HUDEP-2 (cell line): ENCODE results near the gene MATCAP1.

Experiments used
- DNase-seq, 76 experiments: peaks; one replicate each; lab custom pipeline; 2025; ENCODE audit not compliant: unreplicated experiment in 76 of 76; lab: John Stamatoyannopoulos, UW

The MATCAP1 gene

GRCh38 chr16:67183627-67184452 is at the start of gene MATCAP1:
TSS of gene MATCAP1 (minus strand) at chr16:67183963. CDS start at chr16:67180610, 3,353 bp downstream.
- DNase-seq, result peak in 75 of 76 experiments; percentile 62 to 97 (median 92)

DNA sequence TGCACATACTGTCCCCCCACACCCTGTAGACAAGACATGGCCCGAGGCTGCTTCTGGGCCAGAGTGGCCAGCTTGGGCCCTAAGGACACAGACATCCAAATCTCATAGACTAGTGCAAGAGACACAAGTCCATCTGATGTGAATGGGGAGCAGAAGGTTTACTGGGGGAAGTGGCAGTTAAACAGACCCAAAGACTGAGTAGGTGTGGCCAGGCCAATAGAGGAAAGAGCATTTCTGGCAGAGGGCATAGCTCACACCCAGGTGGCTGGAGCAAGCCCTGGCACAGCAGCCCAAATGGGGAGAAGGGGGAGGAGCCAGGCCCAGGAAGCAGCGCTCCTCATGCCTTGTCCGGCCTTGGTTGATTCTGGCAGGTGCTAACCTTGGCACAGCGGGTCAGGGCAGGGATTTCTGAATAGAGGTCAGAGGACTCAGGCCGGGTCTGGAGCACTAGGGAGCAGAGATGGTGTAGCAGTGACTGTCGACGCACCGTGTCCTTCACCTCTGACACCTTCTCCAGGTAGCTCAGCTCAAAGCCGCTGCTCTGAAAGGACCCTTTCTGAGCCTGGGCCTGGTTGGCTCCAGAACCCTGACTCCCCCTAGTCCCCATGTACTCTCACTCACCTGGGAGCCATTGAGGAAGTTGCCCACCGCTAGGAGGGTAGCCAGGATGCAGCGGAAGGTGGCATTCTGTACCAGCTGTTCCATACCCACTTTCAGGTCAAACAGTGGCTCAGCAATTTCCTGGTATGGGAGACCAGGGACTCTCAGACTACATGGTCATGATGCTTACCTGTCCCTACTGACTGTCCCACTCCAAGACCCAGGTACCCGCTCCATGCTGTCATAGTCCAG is 47.3 kb upstream of the MATCAP1 start:
- no peak for DNase-seq

- no peak for DNase-seq
Observed at GRCh38 chr16:67229906-67230808, 46.4 kb upstream of the MATCAP1 start.

- DNase-seq, result no peak
Observed at GRCh38 chr16:67228905-67229304, 45.1 kb upstream of the MATCAP1 start.

GRCh38 chr16:67228034-67228785 is 44.4 kb upstream of the MATCAP1 start:
- no peak for DNase-seq

DNA sequence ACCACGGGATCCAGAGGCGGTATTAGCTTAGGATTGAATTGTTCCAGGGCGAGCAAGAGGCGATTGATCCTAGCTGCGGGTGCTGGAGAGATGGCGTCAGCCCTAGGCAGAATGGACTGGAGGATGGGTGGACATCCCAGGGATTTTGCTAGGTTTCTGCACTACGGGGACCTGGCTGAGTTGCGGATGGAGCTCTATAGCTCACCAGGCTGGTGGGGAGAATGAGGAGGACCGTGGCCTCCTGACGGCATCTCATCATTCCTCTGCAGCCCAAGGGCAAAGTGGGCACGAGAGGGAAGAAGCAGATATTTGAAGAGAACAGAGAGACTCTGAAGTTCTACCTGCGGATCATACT is 43.8 kb upstream of the MATCAP1 start:
- DNase-seq, result no peak

- DNase-seq, result peak in 75 of 76 experiments; percentile 41 to 99 (median 96)
Observed at GRCh38 chr16:67226804-67227566, 43.2 kb upstream of the MATCAP1 start, which contains the start of gene TMEM208. TSS of gene TMEM208 (plus strand) at chr16:67227130. CDS start at chr16:67227219, 89 bp downstream.

- no peak for DNase-seq
Observed at GRCh38 chr16:67226295-67226803, 42.6 kb upstream of the MATCAP1 start.

- DNase-seq, result no peak
Observed at GRCh38 chr16:67223992-67224391, 40.2 kb upstream of the MATCAP1 start.

- DNase-seq, result peak in 73 of 76 experiments; percentile 17 to 83 (median 54)
Observed at GRCh38 chr16:67216612-67217490, 33.1 kb upstream of the MATCAP1 start.

DNA sequence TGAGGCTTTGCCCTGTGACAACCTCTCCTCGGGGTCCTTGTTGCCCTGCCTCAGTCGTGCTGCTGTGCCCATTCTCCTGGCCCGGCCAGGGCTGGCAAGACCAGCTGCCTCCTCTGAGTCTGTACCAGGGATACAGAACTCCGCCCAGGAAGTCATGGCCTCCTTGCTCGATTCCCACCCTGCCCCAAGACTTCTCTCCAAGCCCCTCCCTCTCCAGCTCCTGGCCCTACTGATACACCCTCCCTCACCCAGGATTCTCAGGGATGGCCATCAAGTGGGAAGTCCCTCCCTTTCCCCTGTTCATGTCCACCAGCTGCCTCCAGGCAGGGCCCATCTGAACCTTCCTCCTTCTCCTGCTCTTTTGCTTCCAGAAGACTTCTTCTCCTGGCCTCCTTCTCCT is 31.9 kb upstream of the MATCAP1 start:
- no peak for DNase-seq

DNA sequence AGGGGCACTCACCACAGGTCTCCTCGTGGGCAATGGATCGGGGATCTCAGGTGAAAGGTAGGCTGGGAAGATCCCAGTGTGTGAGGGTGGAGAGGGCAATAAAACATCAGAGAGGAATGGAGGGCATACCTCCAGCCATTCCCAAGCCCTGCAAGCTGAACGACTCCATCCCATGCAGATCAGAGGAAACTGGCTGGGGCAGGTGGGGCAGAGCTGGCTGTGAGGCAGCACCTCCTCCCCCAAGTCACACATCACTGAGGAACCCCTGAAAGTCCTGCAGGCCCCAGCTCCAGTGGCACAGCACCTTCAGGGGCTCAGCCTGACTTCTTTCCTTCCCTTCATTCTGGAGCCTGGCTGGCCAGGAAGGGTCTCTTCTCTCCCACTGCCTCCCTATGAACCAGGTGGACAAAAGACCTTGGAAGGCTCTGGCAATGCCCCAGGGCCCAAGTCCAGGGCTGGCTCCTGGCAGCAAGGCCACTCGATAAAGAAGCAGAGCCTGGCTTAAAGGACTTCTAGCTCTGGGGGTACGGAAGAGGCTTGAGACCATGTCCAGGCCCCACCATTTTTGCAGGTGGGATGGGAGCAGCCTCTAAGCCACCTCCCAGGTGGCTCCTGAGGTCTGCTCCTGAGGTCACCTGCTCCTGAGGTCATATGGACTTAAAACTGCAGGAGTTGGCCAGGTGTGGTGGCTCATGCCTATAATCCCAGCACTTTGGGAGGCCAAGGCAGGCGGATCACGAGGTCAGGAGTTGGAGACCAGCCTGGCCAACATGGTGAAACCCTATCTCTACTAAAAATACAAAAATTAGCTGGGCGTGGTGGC is 29.6 kb upstream of the MATCAP1 start:
- no peak for DNase-seq

DNA sequence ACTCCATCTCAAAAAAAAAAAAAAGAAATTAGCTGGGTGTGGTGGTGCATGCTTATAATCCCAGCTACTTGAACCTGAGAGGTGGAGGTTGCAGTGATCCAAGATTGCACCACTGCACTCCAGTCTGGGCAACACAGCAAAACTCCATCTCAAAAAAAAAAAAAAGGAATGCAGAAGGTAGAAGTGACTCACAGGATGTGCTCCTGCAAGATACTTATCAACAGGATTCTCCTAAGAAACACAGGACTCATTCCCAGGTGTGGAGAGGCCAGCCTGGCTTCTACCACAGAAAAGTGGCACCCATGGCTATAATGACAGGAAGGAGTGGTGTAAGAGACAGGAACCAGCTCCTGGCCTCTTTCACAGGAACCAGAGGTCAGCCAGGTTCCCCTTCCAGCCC is 29.0 kb upstream of the MATCAP1 start:
- DNase-seq, result no peak

- no peak for DNase-seq
Observed at GRCh38 chr16:67211674-67212073, 27.9 kb upstream of the MATCAP1 start.

DNA sequence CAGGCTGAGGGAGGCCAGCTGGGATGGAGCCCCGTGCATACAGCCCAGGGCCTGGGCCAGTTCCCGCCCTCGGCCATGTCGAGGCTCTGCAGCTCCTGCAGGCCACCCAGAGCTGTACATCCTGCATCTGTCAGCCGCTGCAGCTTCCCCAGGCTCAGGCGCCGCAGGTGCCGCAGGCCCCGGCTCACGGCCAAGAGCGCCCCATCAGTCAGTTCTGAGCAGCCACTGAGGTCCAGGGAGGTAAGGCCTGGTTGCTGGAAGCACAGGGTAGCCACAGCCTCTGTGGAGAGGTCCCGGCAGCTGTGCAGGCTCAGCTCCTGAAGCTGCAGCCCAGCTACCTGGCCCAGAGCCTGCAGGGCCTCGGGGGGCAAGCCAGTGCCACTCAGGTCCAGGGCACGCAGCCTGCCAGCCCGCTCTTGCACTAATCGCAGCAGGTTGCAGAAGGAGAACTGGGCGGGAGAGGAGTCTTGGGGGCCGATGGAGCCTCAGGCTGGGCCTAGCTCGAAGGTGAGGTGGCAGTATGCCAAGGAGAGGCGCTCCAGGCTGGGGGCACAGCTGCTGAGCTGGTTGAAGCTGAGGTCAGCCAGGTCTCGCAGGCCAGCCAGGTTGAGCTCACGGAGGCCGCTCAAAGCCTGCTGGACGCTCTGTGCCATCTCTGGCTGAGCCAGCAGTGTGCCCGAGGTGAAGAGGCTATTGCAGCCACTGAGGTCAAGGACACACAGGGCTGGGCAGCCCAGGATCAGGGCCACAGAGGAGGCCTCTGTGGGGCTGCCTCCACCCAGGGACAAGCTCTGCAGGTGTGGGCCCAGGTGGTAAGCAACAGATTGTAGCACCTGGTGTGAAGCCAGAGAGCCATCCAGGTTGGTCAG is 26.5 kb upstream of the MATCAP1 start:
- DNase-seq, result no peak

DNA sequence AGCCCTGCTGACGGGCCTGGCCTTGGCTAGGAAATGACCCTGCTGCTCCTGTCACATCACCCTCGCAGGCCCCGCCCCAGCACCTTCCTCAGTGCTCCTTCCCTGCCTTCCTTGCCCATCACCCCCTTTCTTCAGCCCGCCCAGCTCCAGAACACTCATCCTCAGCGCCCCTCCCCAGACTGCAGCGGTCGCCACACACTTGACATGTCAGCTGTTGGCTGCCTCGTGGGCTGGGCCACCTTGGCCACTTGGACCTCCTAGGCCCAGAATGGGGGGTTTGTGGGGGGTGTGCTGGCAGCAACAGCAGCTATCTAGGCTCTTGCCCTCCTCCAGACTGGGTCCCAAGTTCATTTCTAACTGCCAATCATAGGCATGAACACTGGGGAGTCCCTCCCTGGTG is 25.8 kb upstream of the MATCAP1 start:
- DNase-seq, result no peak
